ENCODE measurements around the gene SCAND1. TPM values are rescaled to one million over a fixed set of nuclear protein-coding genes. Genes with fewer than 3 reads are reported as not detected.
"Not testable (repeated sequence)": the region's sequence is repeated elsewhere in the genome, so short reads cannot be mapped to it uniquely, and the experiment has no call there.

The SCAND1 gene
- polyA plus RNA-seq, 3 donors, result 76.7 to 115 (median 79.7) TPM

GRCh38 chr20:35968930-35969329, 14.6 kb upstream of the SCAND1 start:
- WGBS, 3 donors, result 58 to 72% (median 68%) methylated on average over 1 of the region's 1 CpG
- no peak overlapping the region for H3K27ac ChIP-seq (ENCODE audit: low read depth, low read length)

GRCh38 chr20:35967979-35968640, 13.8 kb upstream of the SCAND1 start, which contains the start of gene CNBD2:
TSS of gene CNBD2 (plus strand) at chr20:35968590. CDS start at chr20:35968763, 173 bp downstream.
- no peak within 1 kb of the TSS for H3K27ac ChIP-seq (ENCODE audit: low read depth, low read length)
- 92 to 96% (median 95%) methylated on average over 3 of the region's 3 CpGs for WGBS, 3 donors

DNA sequence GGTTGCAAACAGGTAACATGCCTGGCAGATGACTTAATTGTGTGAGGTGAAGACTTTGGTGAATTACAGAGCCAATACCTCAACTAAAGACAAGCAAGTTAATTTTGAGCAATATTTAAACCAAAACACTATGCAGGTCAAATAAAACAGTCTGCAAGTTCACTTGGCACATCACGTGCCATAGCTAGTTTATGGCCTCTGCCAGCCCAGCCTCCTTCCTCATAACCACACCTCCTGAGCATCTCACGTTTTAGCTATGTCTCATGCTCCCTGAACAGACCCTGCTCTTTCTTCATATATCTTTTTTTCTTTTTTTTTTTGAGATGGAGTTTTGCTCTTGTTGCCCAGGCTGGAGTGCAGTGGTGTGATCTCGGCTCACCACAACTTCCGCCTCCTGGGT, 9.6 kb upstream of the SCAND1 start:
- 87 to 92% (median 87%) methylated on average over 4 of the region's 4 CpGs for WGBS, 3 donors

GRCh38 chr20:35959291-35959690, 5.0 kb upstream of the SCAND1 start:
- WGBS, 3 donors, result 80 to 84% (median 82%) methylated on average over 6 of the region's 6 CpGs
- H3K27ac ChIP-seq (ENCODE audit: low read depth, low read length), result not testable (repeated sequence)

More for the DNA sequence above, 9.6 kb upstream of the SCAND1 start:
- no peak overlapping the region for H3K27ac ChIP-seq (ENCODE audit: low read depth, low read length)

- H3K27ac ChIP-seq (ENCODE audit: low read depth, low read length), result no peak overlapping the region
Observed at GRCh38 chr20:35956616-35957015, 2.3 kb upstream of the SCAND1 start.

DNA sequence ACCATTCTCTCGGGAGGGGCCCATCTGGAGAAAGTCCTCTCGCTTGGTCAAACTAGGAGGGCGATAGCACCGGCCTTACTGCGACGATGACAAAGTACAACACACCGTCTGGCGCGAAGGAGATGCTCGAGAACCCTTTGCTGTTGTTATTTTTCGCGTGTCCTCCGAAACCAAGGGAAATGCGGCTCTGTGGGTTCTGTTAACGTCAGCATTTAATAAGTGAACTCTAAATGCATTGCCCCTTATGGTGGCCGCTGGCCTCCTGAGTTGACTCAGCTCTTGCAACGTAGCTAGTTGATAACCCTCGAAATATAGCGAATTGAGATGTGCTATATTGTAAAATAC, 577 bp upstream of the SCAND1 start:
- H3K27ac ChIP-seq (ENCODE audit: low read depth, low read length), result peak overlapping the region; percentile 65
- 1% methylated on average over 19 of the region's 19 CpGs for WGBS, 3 donors

- peak overlapping the region; percentile 57 for H3K27ac ChIP-seq (ENCODE audit: low read depth, low read length)
- WGBS, 3 donors, result 0 to 2% (median 2%) methylated on average over 65 of the region's 65 CpGs
Observed at GRCh38 chr20:35953387-35954199, 709 bp downstream of the SCAND1 start.

GRCh38 chr20:35952480-35953386, 1.6 kb downstream of the SCAND1 start:
- H3K27ac ChIP-seq (ENCODE audit: low read depth, low read length), result no peak overlapping the region
- WGBS, 3 donors, result 33 to 56% (median 55%) methylated on average over 6 of the region's 6 CpGs

GRCh38 chr20:35952080-35952479, 2.2 kb downstream of the SCAND1 start:
- 95 to 98% (median 95%) methylated on average over 14 of the region's 14 CpGs for WGBS, 3 donors
- not testable (repeated sequence) for H3K27ac ChIP-seq (ENCODE audit: low read depth, low read length)

- WGBS, 3 donors, result 93 to 95% (median 94%) methylated on average over 7 of the region's 7 CpGs
- H3K27ac ChIP-seq (ENCODE audit: low read depth, low read length), result no peak overlapping the region
Observed at GRCh38 chr20:35950093-35950492, 4.2 kb downstream of the SCAND1 start.

- 77 to 88% (median 85%) methylated on average over 2 of the region's 2 CpGs for WGBS, 3 donors
- no peak overlapping the region for H3K27ac ChIP-seq (ENCODE audit: low read depth, low read length)
Observed at GRCh38 chr20:35947907-35948306, 6.4 kb downstream of the SCAND1 start.

- 70 to 88% (median 80%) methylated on average over 9 of the region's 9 CpGs for WGBS, 3 donors
- no peak overlapping the region for H3K27ac ChIP-seq (ENCODE audit: low read depth, low read length)
Observed at GRCh38 chr20:35947489-35947888, 6.8 kb downstream of the SCAND1 start.

DNA sequence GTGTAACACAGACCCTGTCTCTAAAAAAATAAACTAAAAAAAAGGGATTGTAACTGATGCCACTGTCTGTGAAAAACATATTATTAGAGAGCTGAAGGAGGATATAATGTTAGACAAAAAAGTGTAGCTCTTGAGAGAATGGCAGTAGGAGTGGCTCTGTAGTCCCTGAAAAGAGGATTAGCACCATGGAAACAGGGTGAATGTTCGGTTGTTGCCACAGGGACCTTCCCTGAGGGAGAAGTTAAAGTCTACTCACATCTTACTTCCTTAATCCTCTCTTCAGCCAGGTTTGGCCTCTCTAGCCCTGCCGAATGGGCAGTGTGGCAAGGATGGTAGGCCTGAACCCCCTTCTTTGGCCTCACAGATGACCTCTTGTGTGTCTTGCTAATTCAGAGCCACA, 12.1 kb downstream of the SCAND1 start:
- 66 to 79% (median 69%) methylated on average over 2 of the region's 2 CpGs for WGBS, 3 donors
- H3K27ac ChIP-seq (ENCODE audit: low read depth, low read length), result no peak overlapping the region

DNA sequence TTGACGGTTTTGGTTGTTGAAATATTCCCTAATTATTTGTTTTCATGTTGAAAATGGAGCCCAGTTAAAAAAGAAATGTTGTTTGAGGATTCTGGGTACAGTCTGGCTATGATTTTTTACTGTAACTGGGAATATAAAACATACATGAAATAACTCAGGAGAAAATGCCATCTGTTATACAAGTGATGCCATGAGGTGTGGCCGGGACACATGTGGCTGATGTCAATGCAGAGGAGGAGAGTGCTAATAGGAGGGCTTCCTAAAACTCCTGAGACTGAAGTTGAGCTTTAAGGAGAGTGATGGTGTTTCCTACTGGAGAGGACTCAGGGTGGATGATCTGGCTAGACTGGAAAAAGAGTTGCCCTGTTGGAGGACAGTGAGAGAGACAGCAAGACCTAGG, 12.7 kb downstream of the SCAND1 start:
- 89 to 97% (median 95%) methylated on average over 2 of the region's 2 CpGs for WGBS, 3 donors
- no peak overlapping the region for H3K27ac ChIP-seq (ENCODE audit: low read depth, low read length)

DNA sequence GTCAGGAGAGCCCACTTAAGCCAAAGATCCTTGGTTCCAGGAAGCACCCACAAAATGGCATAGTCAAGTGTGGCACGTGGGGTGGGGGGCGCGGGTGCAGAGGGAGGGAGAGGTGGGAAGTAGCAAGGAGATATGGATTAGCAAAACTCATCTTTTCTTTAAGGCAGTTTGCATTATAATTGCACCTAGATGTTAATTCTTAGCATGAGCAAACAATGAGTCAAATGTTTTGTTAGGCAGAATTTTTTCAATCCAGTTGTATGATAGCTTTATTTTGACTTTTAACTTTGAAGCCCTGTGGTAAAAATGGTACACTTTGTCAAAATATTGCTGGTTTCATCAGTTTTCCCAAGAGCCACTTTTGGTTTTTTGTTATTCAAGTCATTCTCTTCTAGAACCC, 15.0 kb downstream of the SCAND1 start:
- no peak overlapping the region for H3K27ac ChIP-seq (ENCODE audit: low read depth, low read length)
- 95 to 97% (median 96%) methylated on average over 3 of the region's 3 CpGs for WGBS, 3 donors

GRCh38 chr20:35934050-35934449, 20.3 kb downstream of the SCAND1 start:
- no peak overlapping the region for H3K27ac ChIP-seq (ENCODE audit: low read depth, low read length)
- WGBS, 3 donors, result 90 to 95% (median 91%) methylated on average over 4 of the region's 4 CpGs

DNA sequence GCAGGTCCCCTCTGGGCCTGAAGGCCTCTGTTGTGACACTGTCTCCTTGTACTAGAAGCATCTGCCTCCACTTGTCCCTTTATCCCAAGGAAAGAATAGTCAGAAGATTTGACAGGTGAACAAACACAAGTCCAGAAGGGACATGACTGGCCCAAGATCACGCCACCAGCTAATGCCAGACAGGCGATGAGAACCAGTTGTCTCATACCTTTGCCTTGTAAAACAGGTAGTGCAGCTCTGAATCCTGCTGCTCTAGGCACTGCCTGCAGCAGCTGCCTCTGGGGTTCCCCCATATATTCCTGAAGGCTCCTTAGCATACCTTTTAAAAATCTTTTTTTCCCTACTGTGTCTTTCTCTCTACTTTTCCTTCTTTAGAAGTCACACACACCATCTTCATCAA, 25.0 kb downstream of the SCAND1 start:
- no peak overlapping the region for H3K27ac ChIP-seq (ENCODE audit: low read depth, low read length)
- 91 to 98% (median 95%) methylated on average over 2 of the region's 2 CpGs for WGBS, 3 donors

DNA sequence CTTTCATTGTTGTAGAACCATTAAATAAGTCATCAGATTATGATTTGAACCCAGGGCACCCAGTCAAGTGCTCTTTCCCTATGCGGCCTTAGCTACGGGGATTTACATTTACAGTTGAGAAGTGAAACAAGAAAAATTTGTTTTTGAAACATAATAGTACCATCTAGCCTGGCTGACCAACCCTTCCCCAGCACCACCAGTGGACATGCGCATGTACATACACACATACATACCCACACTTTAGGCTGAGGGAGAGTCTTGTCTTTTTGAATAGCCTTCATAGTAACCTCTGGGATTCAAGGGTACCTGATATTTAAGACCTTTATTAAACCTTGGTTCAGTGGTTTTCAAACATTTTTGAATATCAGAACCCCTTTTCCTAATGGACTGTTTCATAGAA, 33.8 kb downstream of the SCAND1 start:
- no peak overlapping the region for H3K27ac ChIP-seq (ENCODE audit: low read depth, low read length)
- 95 to 97% (median 97%) methylated on average over 3 of the region's 3 CpGs for WGBS, 3 donors

DNA sequence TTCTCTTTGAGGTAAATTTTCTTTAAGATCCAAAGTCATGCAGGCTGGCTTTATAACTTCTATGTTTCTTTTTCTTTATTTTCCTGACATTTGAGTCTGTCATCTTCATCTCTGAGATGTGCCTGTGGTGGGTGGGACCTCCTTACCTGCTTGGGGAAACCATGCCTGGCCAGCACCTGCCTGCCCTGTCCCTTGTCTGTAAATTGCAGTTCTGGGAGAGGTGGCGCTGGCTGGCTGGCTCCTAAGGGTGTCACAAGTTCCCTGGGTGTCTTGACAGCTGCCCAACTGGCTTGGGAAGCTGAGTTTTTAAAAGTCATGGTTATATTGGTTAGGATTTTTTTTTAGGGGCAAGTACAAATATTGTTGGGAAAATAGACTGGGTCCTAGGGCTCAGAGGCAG, 36.3 kb downstream of the SCAND1 start:
- WGBS, 3 donors, result 60 to 100% (median 100%) methylated on average over 1 of the region's 1 CpG
- no peak overlapping the region for H3K27ac ChIP-seq (ENCODE audit: low read depth, low read length)

Measured in adipose tissue (tissue), 3 donors.